Esophagus muscularis mucosa (tissue), 4 donors: ENCODE results near the gene COG8. TPM values are rescaled to one million over a fixed set of nuclear protein-coding genes. Genes with fewer than 3 reads are reported as not detected.

Experiments
- DNase-seq: peaks from one replicate; pipeline ENCODE4 v3.0.0-alpha.2; 2017; ENCODE audit errors: extremely low spot score
- H3K27ac ChIP-seq, 4 donors: fragments of 200-600 bp; sonication (generic); replicated peaks in 1 of 4; 1 replicate in 3 of 4; 2 replicates in 1 of 4; pipeline ENCODE4 v1.5.1; 2016 to 2019; ENCODE audit warnings: mild to moderate bottlenecking in 1 of 4
- H3K27me3 ChIP-seq, 4 donors: fragments of 200-600 bp; sonication (generic); one replicate each; pipeline versions ENCODE4 v1.5.1 to v1.6.0; 2016 to 2019
- H3K36me3 ChIP-seq, 4 donors: fragments of 200-600 bp; sonication (generic); one replicate each; pipeline ENCODE4 v1.5.1; 2016 to 2019
- H3K4me1 ChIP-seq, 4 donors: fragments of 200-600 bp; sonication (generic); one replicate each; pipeline ENCODE4 v1.5.1; 2016 to 2019
- H3K4me3 ChIP-seq, 4 donors: fragments of 200-600 bp; sonication (generic); 1 replicate in 2 of 4; 2 replicates in 2 of 4; pipeline ENCODE4 v1.5.1; 2016 to 2019; ENCODE audit warnings: mild to moderate bottlenecking in 4 of 4, moderate library complexity in 1 of 4
- H3K9me3 ChIP-seq, 4 donors: fragments of 200-600 bp; sonication (generic); 1 replicate in 3 of 4; 2 replicates in 1 of 4; pipeline ENCODE4 v1.5.1; 2016 to 2019
- CTCF ChIP-seq, 3 experiments: fragments of 200-600 bp in 2 of 3; fragments of 450-650 bp in 1 of 3; sonication (generic) in 2 of 3; IDR thresholded peaks; one replicate each; pipeline ENCODE4 v1.5.1; 2017 to 2019; ENCODE audit warnings: antibody characterized with exemption in 3 of 3, mild to moderate bottlenecking in 2 of 3, moderate library complexity in 1 of 3
- EP300 ChIP-seq: sonication (generic); formaldehyde crosslinking; IDR thresholded peaks from one replicate; pipeline ENCODE4 v1.6.1; 2017; ENCODE audit warnings: antibody characterized with exemption
- POLR2A ChIP-seq: fragments of 450-650 bp; IDR thresholded peaks from one replicate; pipeline ENCODE4 v1.6.1; 2017; ENCODE audit warnings: antibody characterized with exemption, moderate library complexity, mild to moderate bottlenecking, low read depth
- POLR2AphosphoS5 ChIP-seq, 2 donors: sonication (generic); formaldehyde crosslinking; IDR thresholded peaks; one replicate each; pipeline ENCODE4 v1.6.1; 2017; ENCODE audit warnings: antibody characterized with exemption in 2 of 2
- WGBS: methylation state at CpG from one replicate; pipeline ENCODE4 v1.1.5; 2018; 5-methylcytosine and 5-hydroxymethylcytosine counted together
- intact Hi-C: fragments of 100-400 bp; cut with DNase I; formaldehyde crosslinking; loops from one replicate; pipeline ENCODE4 v1.15.1; 2023
- total RNA-seq, 4 donors: library from RNA; depleted of rRNA; stranded (reverse); fragments of >200 nt; gene quantifications; one replicate each; pipeline versions ENCODE4 v1.1.0 to v1.2.1, GENCODE V29; 2016

COG8 gene
- total RNA-seq, 4 donors from 2014 or later = 26.3 to 56.7 (median 46.0) TPM

GRCh38 chr16:69329369-69330285 is 9.7 kb downstream of the COG8 start:
- 8% methylated on average over 10 of the region's 77 CpGs for WGBS
- DNase-seq = no peak
- H3K36me3 ChIP-seq = peaks cover 34 to 71% (median 63%) of the 10 kb centered on the region in 4 donors
- intact Hi-C loops = no loop called here
- H3K9me3 ChIP-seq = no peaks in the 10 kb centered on the region
- peaks cover 36 to 67% (median 59%) of the 10 kb centered on the region in 4 donors for H3K4me1 ChIP-seq
- H3K4me3 ChIP-seq = peak overlapping the region; percentile 72 to 97 (median 84)
- TF ChIP-seq POLR2AphosphoS5 (IDR thresholded peaks at IDR 0.05) (peak in 1 of 2 donors; percentile 13), POLR2A (no peak), EP300 (no peak)
- H3K27ac ChIP-seq = peak overlapping the region; percentile 79 to 94 (median 92)
- no peaks in the 10 kb centered on the region for H3K27me3 ChIP-seq

- DNase-seq = no peak
- 39% methylated on average over 10 of the region's 10 CpGs for WGBS
- H3K36me3 ChIP-seq = peaks cover 27 to 71% (median 63%) of the 10 kb centered on the region in 4 donors
Measured at GRCh38 chr16:69328854-69329316, 10.5 kb downstream of the COG8 start.

GRCh38 chr16:69327585-69328310 is 11.6 kb downstream of the COG8 start:
- Histone ChIP-seq H3K36me3 (peaks cover 27 to 71% (median 63%) of the 10 kb centered on the region in 4 donors), H3K27ac (peak overlapping the region in 1 of 4 donors; percentile 15)

More at GRCh38 chr16:69328854-69329316, 10.5 kb downstream of the COG8 start:
- H3K4me3 ChIP-seq = peak overlapping the region; percentile 72 to 97 (median 84)
- H3K27ac ChIP-seq = peak overlapping the region in 2 of 4 donors; percentile 34 to 94
- intact Hi-C loops = no loop called here
- no peak for TF ChIP-seq CTCF (IDR thresholded peaks at IDR 0.05)
- peak in 1 of 2 donors; percentile 5 for TF ChIP-seq POLR2AphosphoS5 (IDR thresholded peaks at IDR 0.05)
- no peak for TF ChIP-seq EP300
- no peak for TF ChIP-seq POLR2A
- H3K4me1 ChIP-seq = peaks cover 36 to 70% (median 61%) of the 10 kb centered on the region in 4 donors
- H3K27me3 ChIP-seq = no peaks in the 10 kb centered on the region
- H3K9me3 ChIP-seq = no peaks in the 10 kb centered on the region

GRCh38 chr16:69326172-69326873 is 13.0 kb downstream of the COG8 start:
- WGBS = 44% methylated on average over 6 of the region's 7 CpGs
- Histone ChIP-seq H3K4me1 (peaks cover 34 to 60% (median 54%) of the 10 kb centered on the region in 4 donors), H3K36me3 (peaks cover 31 to 71% (median 66%) of the 10 kb centered on the region in 4 donors)

More at GRCh38 chr16:69327585-69328310, 11.6 kb downstream of the COG8 start:
- H3K4me1 ChIP-seq = peaks cover 36 to 66% (median 59%) of the 10 kb centered on the region in 4 donors
- DNase-seq = no peak
- no peak overlapping the region for H3K4me3 ChIP-seq
- intact Hi-C loops = no loop called here
- H3K9me3 ChIP-seq = no peaks in the 10 kb centered on the region
- WGBS = 92% methylated on average over 14 of the region's 14 CpGs
- TF ChIP-seq EP300 (no peak), CTCF (IDR thresholded peaks at IDR 0.05) (no peak), POLR2AphosphoS5 (IDR thresholded peaks at IDR 0.05) (no peak), POLR2A (no peak)
- H3K27me3 ChIP-seq = no peaks in the 10 kb centered on the region

More at GRCh38 chr16:69326172-69326873, 13.0 kb downstream of the COG8 start:
- intact Hi-C loops = no loop called here
- TF ChIP-seq POLR2AphosphoS5 (IDR thresholded peaks at IDR 0.05) = no peak
- no peak for TF ChIP-seq POLR2A
- TF ChIP-seq EP300 = no peak
- TF ChIP-seq CTCF (IDR thresholded peaks at IDR 0.05) = no peak
- H3K27ac ChIP-seq = no peak overlapping the region
- H3K27me3 ChIP-seq = no peaks in the 10 kb centered on the region
- H3K4me3 ChIP-seq = no peak overlapping the region
- no peak for DNase-seq
- no peaks in the 10 kb centered on the region for H3K9me3 ChIP-seq
